ENCODE results near the gene IL1F10. TPM values are rescaled to one million over a fixed set of nuclear protein-coding genes. Genes with fewer than 3 reads are reported as not detected.

IL1F10 gene
- polyA plus RNA-seq, 1 donor from 2014 or later: not detected

- no peak overlapping the region for H3K27ac ChIP-seq (ENCODE audit: low read length)
Measured at GRCh38 chr2:113061241-113061640, 6.5 kb upstream of the IL1F10 start.

More at GRCh38 chr2:113061241-113061640, 6.5 kb upstream of the IL1F10 start:
- Histone ChIP-seq H3F3A (ENCODE audit: insufficient read depth, low read length, poor library complexity, severe bottlenecking) (no peaks in the 10 kb centered on the region), H3K4me3 (ENCODE audit: low read length) (no peak overlapping the region), H4K20me1 (ENCODE audit: insufficient read depth) (no peaks in the 10 kb centered on the region), H3K9me3 (ENCODE audit: low read length) (no peaks in the 10 kb centered on the region), H2AFZ (ENCODE audit: low read depth, low read length) (no peak overlapping the region), H3K79me2 (replicated peaks; ENCODE audit: insufficient read depth, low read length) (no peaks in the 10 kb centered on the region), H3K36me3 (ENCODE audit: insufficient read depth, low read length) (no peaks in the 10 kb centered on the region), H3K27me3 (ENCODE audit: insufficient read depth, low read depth, low read length) (no peaks in the 10 kb centered on the region), H3K9ac (ENCODE audit: low read length) (no peak overlapping the region), H3K9me2 (ENCODE audit: insufficient read depth, low read length) (no peaks in the 10 kb centered on the region), H3K4me2 (ENCODE audit: low read length) (no peak overlapping the region)
- no peak for TF ChIP-seq SMC3 (conservative IDR thresholded peaks at IDR 0.05; ENCODE audit: poor library complexity)
- no peak for TF ChIP-seq MXI1 (conservative IDR thresholded peaks at IDR 0.05; ENCODE audit: poor library complexity, severe bottlenecking)
- TF ChIP-seq EP300 (conservative IDR thresholded peaks at IDR 0.05; ENCODE audit: poor library complexity, severe bottlenecking): no peak
- no peak for TF ChIP-seq REST (IDR thresholded peaks at IDR 0.05; ENCODE audit: borderline replicate concordance)
- no peak for TF ChIP-seq POLR2AphosphoS5 (IDR thresholded peaks at IDR 0.05)
- TF ChIP-seq RAD21 (conservative IDR thresholded peaks at IDR 0.05): no peak
- TF ChIP-seq EZH2 (IDR thresholded peaks at IDR 0.05; ENCODE audit: borderline replicate concordance, insufficient read depth, low read length, poor library complexity, severe bottlenecking): no peak
- TF ChIP-seq TAF1 (IDR thresholded peaks at IDR 0.05; ENCODE audit: low read depth): no peak
- TF ChIP-seq CTCF (IDR thresholded peaks at IDR 0.05; ENCODE audit: poor library complexity, severe bottlenecking): no peak
